Epithelial cell of proximal tubule (primary cell): ENCODE data around the gene MMEL1. TPM values are rescaled to one million over a fixed set of nuclear protein-coding genes. Genes with fewer than 3 reads are reported as not detected.
"Not testable (repeated sequence)": the region's sequence is repeated elsewhere in the genome, so short reads cannot be mapped to it uniquely, and the experiment has no call there.

Source experiments
- DNase-seq: peaks from one replicate; pipeline ENCODE4 v3.0.0-alpha.2; 2011; ENCODE audit warnings: low read depth
- H3K4me3 ChIP-seq: 2 replicates; pipeline ENCODE4 v1.5.1; 2011; ENCODE audit warnings: low read depth, mild to moderate bottlenecking, low read length
- CTCF ChIP-seq: conservative IDR thresholded peaks from 2 replicates; pipeline ENCODE4 v1.5.1; 2012; ENCODE audit warnings: low read depth, mild to moderate bottlenecking, low read length
- total RNA-seq: library from RNA; depleted of rRNA; stranded (reverse); fragments of >200 nt; gene quantifications from 2 replicates; pipeline ENCODE4 v1.2.3, GENCODE V29; 2015

MMEL1 gene
- total RNA-seq: not detected in 2 replicates

- no peak within 1 kb of the TSS for H3K4me3 ChIP-seq
- no peak for DNase-seq
- no peak for TF ChIP-seq CTCF
Measured at GRCh38 chr1:2632561-2633361, at the start of gene MMEL1. Gene MMEL1, minus strand, starts transcription at chr1:2633016. Its CDS starts 3,532 bp downstream, at chr1:2629484.

GRCh38 chr1:2676726-2677125 lies 43.9 kb upstream of the MMEL1 start:
- not testable (repeated sequence) for H3K4me3 ChIP-seq, DNase-seq

- H3K4me3 ChIP-seq, DNase-seq: not testable (repeated sequence)
Measured at GRCh38 chr1:2671656-2672055, 38.8 kb upstream of the MMEL1 start.

GRCh38 chr1:2659806-2660205 lies 27.0 kb upstream of the MMEL1 start:
- not testable (repeated sequence) for H3K4me3 ChIP-seq, DNase-seq

GRCh38 chr1:2657909-2658308 lies 25.1 kb upstream of the MMEL1 start:
- H3K4me3 ChIP-seq, DNase-seq: not testable (repeated sequence)

GRCh38 chr1:2657124-2657523 lies 24.3 kb upstream of the MMEL1 start:
- not testable (repeated sequence) for DNase-seq

GRCh38 chr1:2655598-2656434 lies 23.0 kb upstream of the MMEL1 start:
- DNase-seq, H3K4me3 ChIP-seq: not testable (repeated sequence)

More at GRCh38 chr1:2657124-2657523, 24.3 kb upstream of the MMEL1 start:
- H3K4me3 ChIP-seq: not testable (repeated sequence)

- not testable (repeated sequence) for H3K4me3 ChIP-seq, DNase-seq
Measured at GRCh38 chr1:2654443-2654948, 21.7 kb upstream of the MMEL1 start.

- not testable (repeated sequence) for H3K4me3 ChIP-seq, DNase-seq
Measured at GRCh38 chr1:2653741-2654442, 21.1 kb upstream of the MMEL1 start.

- DNase-seq, H3K4me3 ChIP-seq: not testable (repeated sequence)
Measured at GRCh38 chr1:2652926-2653571, 20.2 kb upstream of the MMEL1 start.

- H3K4me3 ChIP-seq, DNase-seq: not testable (repeated sequence)
Measured at GRCh38 chr1:2652152-2652925, 19.5 kb upstream of the MMEL1 start.
